Natural killer cell treated with Interleukin-12 subunit alpha and Interleukin-12 subunit beta and Interleukin-15 and Interleukin-18, amount 100 ng/mL, for 72 hours (primary cell): ENCODE data around the gene SH3BP4. TPM values are rescaled to one million over a fixed set of nuclear protein-coding genes. Genes with fewer than 3 reads are reported as not detected.
A peak's percentile ranks its signal among the peaks of the same experiment; 100 is the strongest.

Source experiments
- ATAC-seq, 2 donors: fragments of 150-1000 bp; cut with Tn5 transposase in 1 of 2; sonication (Bioruptor Pico), chemical (Tn5 transposase) in 1 of 2; 2 replicates each; pipeline ENCODE4 v1.10.0; 2021
- DNase-seq: peaks from one replicate; pipeline ENCODE4 v3.0.0; 2022; ENCODE audit warnings: low spot score
- H3K27ac Mint-ChIP-seq, 2 donors: 1 replicate in 1 of 2; 2 replicates in 1 of 2; pipeline ENCODE4 v1.8.0; 2022; ENCODE audit warnings: mixed read lengths in 2 of 2, mild to moderate bottlenecking in 1 of 2, moderate library complexity in 1 of 2
- H3K27me3 Mint-ChIP-seq, 2 donors: 1 replicate in 1 of 2; 2 replicates in 1 of 2; pipeline ENCODE4 v1.8.0; 2022; ENCODE audit warnings: mixed read lengths in 2 of 2
- H3K36me3 Mint-ChIP-seq: one replicate; pipeline ENCODE4 v1.8.0; 2022; ENCODE audit warnings: mixed read lengths
- H3K4me1 Mint-ChIP-seq, 2 donors: 1 replicate in 1 of 2; 2 replicates in 1 of 2; pipeline ENCODE4 v1.8.0; 2022; ENCODE audit warnings: low read depth in 2 of 2, mixed read lengths in 2 of 2, mild to moderate bottlenecking in 1 of 2
- H3K4me3 Mint-ChIP-seq: one replicate; pipeline ENCODE4 v1.8.0; 2022; ENCODE audit warnings: mixed read lengths
- H3K9me3 Mint-ChIP-seq: 2 replicates; pipeline ENCODE4 v1.8.0; 2022; ENCODE audit warnings: mixed read lengths
- total RNA-seq, 2 donors: library from RNA; stranded (reverse); gene quantifications; one replicate each; pipeline ENCODE4 v1.2.3, GENCODE V29; 2022

SH3BP4 gene
- not detected for total RNA-seq

GRCh38 chr2:234951664-234952269, at the start of gene SH3BP4:
Gene SH3BP4 (plus strand): TSS chr2:234952017. CDS start chr2:235035003, 82,986 bp downstream.
- DNase-seq, result no peak
- Mint-ChIP-seq H3K27me3 (peaks cover 50 to 59% of the 10 kb centered on the region in 2 donors), H3K36me3 (no peaks in the 10 kb centered on the region), H3K4me3 (peak within 1 kb of the TSS; percentile 69), H3K27ac (no peak within 1 kb of the TSS), H3K4me1 (peaks cover 0 to 7% of the 10 kb centered on the region in 2 donors), H3K9me3 (no peaks in the 10 kb centered on the region)
- peak; percentile 68 to 77 for ATAC-seq

- Mint-ChIP-seq H3K27ac (no peak overlapping the region), H3K4me3 (no peak overlapping the region), H3K9me3 (no peaks in the 10 kb centered on the region), H3K4me1 (no peaks in the 10 kb centered on the region), H3K27me3 (peaks cover 3 to 13% of the 10 kb centered on the region in 2 donors), H3K36me3 (no peaks in the 10 kb centered on the region)
- no peak for DNase-seq
- no peak for ATAC-seq
These were observed 47.0 kb upstream of the SH3BP4 start for GRCh38 chr2:234904785-234905184.

DNA sequence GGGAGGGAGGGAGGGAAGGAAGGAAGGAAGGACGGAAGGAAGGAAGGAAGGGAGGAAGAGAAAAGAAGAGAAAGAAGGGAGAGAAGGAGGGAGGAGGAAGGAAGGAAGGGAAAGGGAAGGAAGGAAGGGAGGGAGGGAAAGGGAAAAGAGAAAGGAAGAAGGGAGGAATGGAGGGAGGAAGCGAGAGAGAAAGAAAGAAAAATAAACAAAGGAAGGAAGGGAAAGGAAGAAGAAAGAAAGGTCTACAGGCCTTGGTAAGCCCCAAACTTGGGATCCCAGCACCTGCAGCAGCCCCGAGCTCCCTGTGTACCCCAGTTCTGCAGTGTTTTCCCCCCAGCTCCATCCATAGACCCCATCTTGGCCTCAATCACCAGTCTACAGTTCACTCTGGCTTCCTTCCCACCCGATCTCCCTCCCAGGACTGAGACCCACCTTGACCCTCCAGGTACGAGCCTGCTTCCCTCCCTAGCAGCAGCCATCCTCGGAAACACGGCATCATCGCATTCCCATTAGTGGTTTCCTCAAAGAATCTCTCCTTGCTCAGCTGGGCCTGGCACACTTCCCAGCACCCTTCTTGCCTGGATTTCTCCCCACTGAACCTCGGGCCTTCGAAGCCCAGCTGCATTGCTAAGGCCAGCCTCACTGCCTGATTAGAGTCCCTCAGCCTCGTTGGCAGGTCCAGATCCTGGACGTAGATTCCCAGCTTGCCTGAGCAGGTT, 46.1 kb upstream of the SH3BP4 start:
- Mint-ChIP-seq H3K36me3 (no peaks in the 10 kb centered on the region), H3K27me3 (peaks cover 3 to 13% of the 10 kb centered on the region in 2 donors), H3K9me3 (no peaks in the 10 kb centered on the region), H3K4me3 (no peak overlapping the region), H3K27ac (no peak overlapping the region), H3K4me1 (peaks cover 6 to 8% of the 10 kb centered on the region in 2 donors)
- DNase-seq, result no peak
- no peak for ATAC-seq

DNA sequence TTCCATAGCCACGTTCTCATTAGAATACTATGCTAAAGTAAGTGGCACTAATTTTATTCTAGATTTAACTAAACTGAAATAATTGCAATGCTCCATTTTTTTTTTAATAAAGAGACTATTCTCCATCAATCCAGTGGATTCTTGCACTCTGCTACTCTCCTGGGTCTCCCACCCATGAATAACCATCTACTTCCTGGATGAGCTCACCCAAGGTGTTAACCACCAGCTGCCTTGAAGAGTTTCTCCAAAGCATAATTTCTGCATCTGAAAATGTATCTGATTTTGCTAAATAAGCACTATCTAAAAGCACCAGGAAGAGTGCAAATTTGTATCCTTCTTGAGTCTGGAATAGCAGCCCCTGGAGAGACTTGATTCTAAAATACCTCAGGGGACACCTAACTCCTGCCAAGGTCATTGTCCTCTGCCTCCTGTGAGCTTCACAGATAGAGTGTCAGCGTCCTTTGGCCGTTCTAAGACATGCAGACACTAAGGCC, 41.6 kb upstream of the SH3BP4 start:
- peaks cover 6 to 8% of the 10 kb centered on the region in 2 donors for H3K4me1 Mint-ChIP-seq
- no peak overlapping the region for H3K27ac Mint-ChIP-seq
- ATAC-seq (no peak), DNase-seq (no peak)
- no peaks in the 10 kb centered on the region for H3K36me3 Mint-ChIP-seq
- peaks cover 3 to 7% of the 10 kb centered on the region in 2 donors for H3K27me3 Mint-ChIP-seq
- H3K9me3 Mint-ChIP-seq, result no peaks in the 10 kb centered on the region
- H3K4me3 Mint-ChIP-seq, result no peak overlapping the region

- no peak overlapping the region for H3K4me3 Mint-ChIP-seq
- DNase-seq, result no peak
- ATAC-seq, result no peak
- no peaks in the 10 kb centered on the region for H3K9me3 Mint-ChIP-seq
- H3K4me1 Mint-ChIP-seq, result peaks cover 6 to 8% of the 10 kb centered on the region in 2 donors
- no peaks in the 10 kb centered on the region for H3K36me3 Mint-ChIP-seq
- H3K27me3 Mint-ChIP-seq, result peaks cover 3 to 7% of the 10 kb centered on the region in 2 donors
- H3K27ac Mint-ChIP-seq, result no peak overlapping the region
These were observed 40.5 kb upstream of the SH3BP4 start for GRCh38 chr2:234911271-234911670.

GRCh38 chr2:234912437-234912836, 39.4 kb upstream of the SH3BP4 start:
- Mint-ChIP-seq H3K27ac (no peak overlapping the region), H3K4me1 (peaks cover 6 to 8% of the 10 kb centered on the region in 2 donors), H3K9me3 (no peaks in the 10 kb centered on the region), H3K36me3 (no peaks in the 10 kb centered on the region), H3K27me3 (peaks cover 0 to 5% of the 10 kb centered on the region in 2 donors), H3K4me3 (no peak overlapping the region)
- DNase-seq (no peak), ATAC-seq (no peak)

- H3K9me3 Mint-ChIP-seq, result no peaks in the 10 kb centered on the region
- DNase-seq (no peak), ATAC-seq (no peak)
- no peak overlapping the region for H3K4me3 Mint-ChIP-seq
- peaks cover 6 to 8% of the 10 kb centered on the region in 2 donors for H3K4me1 Mint-ChIP-seq
- H3K27ac Mint-ChIP-seq, result no peak overlapping the region
- peaks cover 1 to 5% of the 10 kb centered on the region in 2 donors for H3K27me3 Mint-ChIP-seq
- no peaks in the 10 kb centered on the region for H3K36me3 Mint-ChIP-seq
These were observed 38.6 kb upstream of the SH3BP4 start for GRCh38 chr2:234913208-234913626.

DNA sequence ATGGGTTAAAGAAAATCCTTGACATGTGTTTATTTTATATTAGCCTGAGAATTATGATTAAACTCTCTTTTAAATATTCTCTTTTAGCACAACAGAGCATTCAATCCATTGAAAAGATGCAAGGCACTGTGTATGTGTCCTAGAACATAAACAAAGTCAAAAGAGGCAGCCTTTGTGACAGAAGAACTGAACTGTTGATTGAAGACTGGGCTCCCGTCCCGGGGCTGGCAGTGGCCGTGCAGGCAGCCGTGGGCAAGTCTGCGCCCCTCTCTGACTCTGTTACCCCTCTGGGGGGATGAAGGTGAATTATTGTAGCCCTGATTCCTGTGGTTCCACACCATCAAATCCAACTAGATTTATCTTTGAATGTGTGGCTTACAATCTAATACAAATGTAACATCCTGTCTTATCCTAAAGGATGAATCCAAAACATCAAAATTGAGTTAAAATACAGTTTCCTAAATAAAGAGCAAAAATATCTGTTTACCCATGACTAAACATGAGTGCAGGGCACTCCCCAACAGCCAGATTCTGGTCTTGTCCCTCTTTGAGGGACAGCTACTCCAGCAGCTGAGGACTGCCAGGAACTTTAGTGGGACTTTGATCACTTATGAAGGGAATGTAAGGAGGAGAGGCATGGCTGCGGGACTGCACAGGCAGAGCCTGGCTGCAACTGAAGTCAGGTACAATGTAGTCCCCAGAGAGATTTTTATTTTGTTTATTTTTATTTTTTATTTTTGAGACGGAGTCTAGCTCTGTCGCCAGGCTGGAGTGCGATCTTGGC, 37.3 kb upstream of the SH3BP4 start:
- no peaks in the 10 kb centered on the region for H3K36me3 Mint-ChIP-seq
- H3K4me3 Mint-ChIP-seq, result no peak overlapping the region
- H3K9me3 Mint-ChIP-seq, result no peaks in the 10 kb centered on the region

DNA sequence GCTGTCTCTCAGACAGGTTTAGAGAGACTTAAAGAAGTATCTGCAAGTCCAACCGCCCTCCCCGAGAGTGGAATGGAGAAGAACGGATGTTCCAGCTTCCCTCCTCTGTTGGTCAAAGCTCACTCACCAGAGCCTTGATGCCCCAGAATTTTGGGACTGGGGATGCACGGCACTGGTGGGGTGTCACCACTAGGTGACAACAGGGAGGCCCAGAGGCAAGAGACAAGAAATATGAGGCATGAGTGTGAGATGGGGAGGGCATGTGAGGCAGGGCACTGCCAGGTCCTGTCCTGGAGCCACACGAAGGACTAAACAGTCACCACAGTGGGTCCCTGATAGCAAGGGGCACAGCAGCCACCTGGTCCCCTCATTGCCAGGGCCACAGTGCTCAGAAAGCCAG, 35.1 kb upstream of the SH3BP4 start:
- H3K4me1 Mint-ChIP-seq, result no peaks in the 10 kb centered on the region
- DNase-seq, result no peak

More for the DNA sequence above, 37.3 kb upstream of the SH3BP4 start:
- H3K4me1 Mint-ChIP-seq, result peaks cover 6 to 8% of the 10 kb centered on the region in 2 donors
- ATAC-seq, result no peak
- H3K27me3 Mint-ChIP-seq, result peaks cover 5 to 13% of the 10 kb centered on the region in 2 donors
- no peak overlapping the region for H3K27ac Mint-ChIP-seq
- DNase-seq, result no peak

DNA sequence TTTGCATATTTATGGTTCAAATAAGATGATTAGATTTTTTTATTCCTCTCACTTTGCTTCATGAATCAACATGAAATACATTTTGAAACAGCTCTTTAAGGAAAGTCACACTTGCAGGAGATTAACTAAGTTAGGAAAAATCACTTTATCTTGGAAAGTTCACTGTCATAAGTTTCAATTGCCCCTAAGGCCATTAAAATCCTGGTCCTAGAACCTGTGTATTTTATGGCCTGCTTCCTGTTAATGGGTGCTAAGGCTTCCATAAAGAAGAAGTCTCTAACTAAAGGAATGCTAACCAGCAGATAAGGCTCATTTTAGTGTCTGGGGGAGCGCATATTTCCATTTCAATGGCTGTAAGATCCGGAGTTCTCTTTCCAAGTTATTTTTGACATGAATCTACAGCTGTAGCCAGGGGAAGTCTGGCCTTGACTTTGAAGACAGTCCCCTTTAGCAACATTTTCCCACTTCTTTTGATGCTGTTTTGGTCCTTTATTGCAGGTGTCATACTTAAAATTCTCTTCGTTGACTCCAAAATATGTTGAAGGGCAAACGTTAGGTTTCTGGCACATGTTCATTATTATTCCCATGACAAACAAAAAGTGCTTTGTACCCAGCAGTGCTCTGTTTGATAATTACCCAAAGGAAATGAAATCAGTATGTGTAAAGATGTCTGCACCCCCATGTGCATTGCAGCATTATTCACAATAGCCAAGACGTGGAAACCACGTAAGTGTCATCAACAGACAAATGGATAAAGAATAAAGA, 34.4 kb upstream of the SH3BP4 start:
- ATAC-seq, result no peak
- H3K27me3 Mint-ChIP-seq, result peaks cover 5 to 21% of the 10 kb centered on the region in 2 donors
- no peak overlapping the region for H3K4me3 Mint-ChIP-seq
- H3K9me3 Mint-ChIP-seq, result no peaks in the 10 kb centered on the region
- DNase-seq, result no peak
- H3K4me1 Mint-ChIP-seq, result no peaks in the 10 kb centered on the region
- H3K27ac Mint-ChIP-seq, result no peak overlapping the region
- H3K36me3 Mint-ChIP-seq, result no peaks in the 10 kb centered on the region

More for the DNA sequence above, 35.1 kb upstream of the SH3BP4 start:
- Mint-ChIP-seq H3K36me3 (no peaks in the 10 kb centered on the region), H3K27me3 (peaks cover 5 to 21% of the 10 kb centered on the region in 2 donors), H3K9me3 (no peaks in the 10 kb centered on the region), H3K27ac (no peak overlapping the region), H3K4me3 (no peak overlapping the region)
- no peak for ATAC-seq

- no peaks in the 10 kb centered on the region for H3K36me3 Mint-ChIP-seq
- H3K4me1 Mint-ChIP-seq, result no peaks in the 10 kb centered on the region
- no peak overlapping the region for H3K4me3 Mint-ChIP-seq
- DNase-seq, result no peak
- H3K27me3 Mint-ChIP-seq, result peaks cover 8 to 37% of the 10 kb centered on the region in 2 donors
- ATAC-seq, result no peak
- H3K27ac Mint-ChIP-seq, result no peak overlapping the region
- H3K9me3 Mint-ChIP-seq, result no peaks in the 10 kb centered on the region
These were observed 32.1 kb upstream of the SH3BP4 start for GRCh38 chr2:234919711-234920110.

GRCh38 chr2:234920836-234921235, 31.0 kb upstream of the SH3BP4 start:
- Mint-ChIP-seq H3K36me3 (no peaks in the 10 kb centered on the region), H3K27me3 (peaks cover 15 to 46% of the 10 kb centered on the region in 2 donors), H3K4me3 (no peak overlapping the region), H3K4me1 (no peaks in the 10 kb centered on the region), H3K9me3 (peaks cover 3% of the 10 kb centered on the region), H3K27ac (no peak overlapping the region)
- DNase-seq, result no peak
- no peak for ATAC-seq

- H3K4me1 Mint-ChIP-seq, result no peaks in the 10 kb centered on the region
- no peak for ATAC-seq
- no peak for DNase-seq
- no peak overlapping the region for H3K27ac Mint-ChIP-seq
- H3K36me3 Mint-ChIP-seq, result no peaks in the 10 kb centered on the region
- peaks cover 11 to 16% of the 10 kb centered on the region in 2 donors for H3K27me3 Mint-ChIP-seq
- H3K9me3 Mint-ChIP-seq, result peaks cover 3% of the 10 kb centered on the region
- no peak overlapping the region for H3K4me3 Mint-ChIP-seq
These were observed 22.8 kb upstream of the SH3BP4 start for GRCh38 chr2:234929002-234929401.
